HEK293T (cell line): ENCODE measurements around the gene KRTAP10-4.

Source experiments
- ARNT ChIP-seq: fragments of 450-650 bp; IDR thresholded peaks from 2 replicates; pipeline ENCODE4 v1.6.1; 2017; ENCODE audit warnings: mild to moderate bottlenecking
- BHLHE40 ChIP-seq: fragments of 450-650 bp; IDR thresholded peaks from 2 replicates; pipeline ENCODE4 v1.6.1; 2016; ENCODE audit warnings: mild to moderate bottlenecking, moderate library complexity, borderline replicate concordance
- CTBP1 ChIP-seq: fragments of 450-650 bp; IDR thresholded peaks from 2 replicates; pipeline ENCODE4 v1.6.1; 2016; ENCODE audit warnings: borderline replicate concordance
- ELF4 ChIP-seq: fragments of 450-650 bp; IDR thresholded peaks from 2 replicates; pipeline ENCODE4 v1.6.1; 2017; ENCODE audit warnings: antibody characterized with exemption
- FOXA1 ChIP-seq: fragments of 450-650 bp; IDR thresholded peaks from 2 replicates; pipeline ENCODE4 v1.6.1; 2016; ENCODE audit warnings: mild to moderate bottlenecking
- FOXK2 ChIP-seq: fragments of 450-650 bp; IDR thresholded peaks from 2 replicates; pipeline ENCODE4 v1.6.1; 2016; ENCODE audit warnings: mild to moderate bottlenecking
- FOXM1 ChIP-seq: fragments of 450-650 bp; IDR thresholded peaks from 2 replicates; pipeline ENCODE4 v1.6.1; 2017; ENCODE audit warnings: mild to moderate bottlenecking, borderline replicate concordance
- HDGF ChIP-seq: fragments of 450-650 bp; IDR thresholded peaks from 2 replicates; pipeline ENCODE4 v1.6.1; 2017; ENCODE audit warnings: antibody characterized with exemption, borderline replicate concordance
- LEF1 ChIP-seq: fragments of 450-650 bp; IDR thresholded peaks from 2 replicates; pipeline ENCODE4 v1.6.1; 2017; ENCODE audit warnings: mild to moderate bottlenecking, borderline replicate concordance
- NFRKB ChIP-seq: fragments of 450-650 bp; IDR thresholded peaks from 2 replicates; pipeline ENCODE4 v1.6.1; 2016; ENCODE audit warnings: mild to moderate bottlenecking, moderate library complexity
- SP1 ChIP-seq: fragments of 450-650 bp; IDR thresholded peaks from 2 replicates; pipeline ENCODE4 v1.6.1; 2017
- SUZ12 ChIP-seq: fragments of 450-650 bp; IDR thresholded peaks from 2 replicates; pipeline ENCODE4 v1.6.1; 2016; ENCODE audit warnings: mild to moderate bottlenecking
- TARDBP ChIP-seq: fragments of 450-650 bp; IDR thresholded peaks from 2 replicates; pipeline ENCODE4 v1.6.1; 2016
- ZNF384 ChIP-seq: fragments of 450-650 bp; IDR thresholded peaks from 2 replicates; pipeline ENCODE4 v1.6.1; 2016

- TF ChIP-seq FOXA1 (no peak), ZNF384 (no peak), FOXK2 (no peak), TARDBP (no peak), FOXM1 (no peak), SP1 (no peak), HDGF (no peak), BHLHE40 (no peak), SUZ12 (no peak), ELF4 (no peak), NFRKB (no peak), CTBP1 (no peak), ARNT (no peak), LEF1 (no peak)
Measured at GRCh38 chr21:44529011-44529421, 44.5 kb upstream of the KRTAP10-4 start.
